GM18526 (cell line): ENCODE results near the gene PA2G4.

Experiments
- POLR2A ChIP-seq: IDR thresholded peaks from 3 replicates; pipeline ENCODE4 v1.6.1; 2011; ENCODE audit not compliant: insufficient read length; ENCODE audit errors: extremely low read depth

PA2G4 gene

GRCh38 chr12:56154818-56155217, 50.5 kb downstream of the PA2G4 start:
- TF ChIP-seq POLR2A: no peak

GRCh38 chr12:56155256-56155845, 51.0 kb downstream of the PA2G4 start:
- no peak for TF ChIP-seq POLR2A

GRCh38 chr12:56157201-56158028, 53.1 kb downstream of the PA2G4 start:
- no peak for TF ChIP-seq POLR2A

GRCh38 chr12:56158029-56158925, 53.9 kb downstream of the PA2G4 start, which contains the start of gene MYL6:
Gene MYL6, plus strand, starts transcription at chr12:56158359. Its CDS starts 43 bp downstream, at chr12:56158402.
- TF ChIP-seq POLR2A: peak; percentile 97

- no peak for TF ChIP-seq POLR2A
These were observed 54.6 kb downstream of the PA2G4 start for GRCh38 chr12:56158926-56159461.

GRCh38 chr12:56159482-56160192, 55.3 kb downstream of the PA2G4 start:
- TF ChIP-seq POLR2A: no peak

- no peak for TF ChIP-seq POLR2A
These were observed 55.9 kb downstream of the PA2G4 start for GRCh38 chr12:56160193-56160763.

GRCh38 chr12:56160894-56161689, 56.7 kb downstream of the PA2G4 start:
- peak; percentile 6 for TF ChIP-seq POLR2A

GRCh38 chr12:56161690-56162351, 57.5 kb downstream of the PA2G4 start:
- TF ChIP-seq POLR2A: no peak

GRCh38 chr12:56162468-56163290, 58.3 kb downstream of the PA2G4 start:
- TF ChIP-seq POLR2A: no peak
